ENCODE measurements around the gene TMEM91. TPM values are rescaled to one million over a fixed set of nuclear protein-coding genes. Genes with fewer than 3 reads are reported as not detected.
A peak's percentile ranks its signal among the peaks of the same experiment; 100 is the strongest.
"Not testable (repeated sequence)": the region's sequence is repeated elsewhere in the genome, so short reads cannot be mapped to it uniquely, and the experiment has no call there.

The TMEM91 gene
- total RNA-seq, 5 donors from 2014 or later (not counting 1 experiment from before 2014, with no cell fraction given): 9.9 to 14.7 (median 13.2) TPM

DNA sequence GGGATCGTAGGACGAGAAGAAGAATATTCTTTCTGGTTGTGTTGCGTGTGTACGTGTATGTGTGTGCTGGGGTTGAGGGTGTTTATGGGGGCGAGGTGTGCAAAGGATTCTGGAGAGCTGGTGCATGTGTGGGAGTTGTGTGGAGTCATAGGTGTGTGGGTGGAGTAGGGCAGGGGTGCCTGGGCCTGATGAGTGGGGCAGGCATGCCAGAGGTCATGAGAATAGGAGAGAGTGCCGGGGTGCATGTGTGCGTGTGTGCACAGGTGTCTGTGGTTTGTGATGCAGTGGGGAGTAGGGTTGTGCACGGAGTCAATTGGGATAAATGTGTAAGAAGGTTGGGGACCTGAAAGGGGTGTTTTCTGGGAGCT, 649 bp downstream of the TMEM91 start:
- Mint-ChIP-seq H3K36me3 (no peaks in the 10 kb centered on the region), H3K27ac (peak overlapping the region; percentile 75 to 92), H3K27me3 (no peaks in the 10 kb centered on the region), H3K9me3 (no peaks in the 10 kb centered on the region), H3K4me3 (peak overlapping the region; percentile 76 to 83 (median 82)), H3K4me1 (peaks cover 14 to 17% (median 16%) of the 10 kb centered on the region in 3 donors)
- CTCF ChIA-PET: interaction anchor here in 1 of 2 donors (0.5 kb wide), 1 partner anchor 7 kb away, joined by 4 read pairs; no protein-coding TSS in a partner anchor
- ATAC-seq (replicated peaks in 1 of 4) (peak; percentile 29 to 48 (median 43)), DNase-seq (peak in 1 of 35 experiments; percentile 13)
- H3K27ac ChIP-seq (ENCODE audit: low read length): no peak overlapping the region
- no peaks in the 10 kb centered on the region for H3K9me3 ChIP-seq
- 58% methylated on average over 8 of the region's 8 CpGs for WGBS (ENCODE audit: insufficient coverage)
- peaks cover 0 to 14% of the 10 kb centered on the region in 2 experiments for H3K4me1 ChIP-seq (ENCODE audit: control insufficient read depth in 1 of 2, extremely low read depth in 1 of 2, insufficient read depth in 2 of 2, low read length in 2 of 2)
- H3K36me3 ChIP-seq (ENCODE audit: control insufficient read depth in 2 of 2, extremely low read depth in 1 of 2, insufficient read depth in 1 of 2, low read length in 1 of 2): peaks cover 0 to 4% of the 10 kb centered on the region in 2 donors
- no peaks in the 10 kb centered on the region for H3K27me3 ChIP-seq (replicated peaks in 1 of 2; ENCODE audit: control insufficient read depth in 2 of 2, extremely low read depth in 1 of 2, insufficient read depth in 2 of 2, low read length in 1 of 2)
- peak overlapping the region; percentile 52 to 58 for H3K4me3 ChIP-seq (ENCODE audit: control insufficient read depth in 1 of 2, extremely low read depth in 1 of 2, low read length in 1 of 2)
- POLR2A ChIA-PET: no interaction called here

- Histone ChIP-seq H3K4me1 (ENCODE audit: control insufficient read depth in 1 of 2, extremely low read depth in 1 of 2, insufficient read depth in 2 of 2, low read length in 2 of 2) (peaks cover 0 to 14% of the 10 kb centered on the region in 2 experiments), H3K9me3 (no peaks in the 10 kb centered on the region), H3K4me3 (ENCODE audit: control insufficient read depth in 1 of 2, extremely low read depth in 1 of 2, low read length in 1 of 2) (no peak overlapping the region), H3K27me3 (replicated peaks in 1 of 2; ENCODE audit: control insufficient read depth in 2 of 2, extremely low read depth in 1 of 2, insufficient read depth in 2 of 2, low read length in 1 of 2) (no peaks in the 10 kb centered on the region), H3K36me3 (ENCODE audit: control insufficient read depth in 2 of 2, extremely low read depth in 1 of 2, insufficient read depth in 1 of 2, low read length in 1 of 2) (peaks cover 0 to 4% of the 10 kb centered on the region in 2 donors), H3K27ac (ENCODE audit: low read length) (no peak overlapping the region)
- Mint-ChIP-seq H3K27ac (peak overlapping the region in 1 of 2 donors; percentile 24), H3K27me3 (no peaks in the 10 kb centered on the region), H3K4me3 (peak overlapping the region in 1 of 3 donors; percentile 76), H3K4me1 (peaks cover 14 to 17% (median 16%) of the 10 kb centered on the region in 3 donors), H3K36me3 (peaks cover 5% of the 10 kb centered on the region), H3K9me3 (no peaks in the 10 kb centered on the region)
- 54% methylated on average over 5 of the region's 9 CpGs for WGBS (ENCODE audit: insufficient coverage)
- CTCF ChIA-PET: interaction anchor here in 1 of 2 donors (0.6 kb wide), 1 partner anchor 11 kb away, joined by 3 read pairs; no protein-coding TSS in a partner anchor
- peak in 14 of 35 experiments; percentile 12 to 49 (median 29) for DNase-seq
- ATAC-seq (replicated peaks in 1 of 4): peak; percentile 39 to 82 (median 48)
- POLR2A ChIA-PET: no interaction called here
Observed at GRCh38 chr19:41377977-41378709, 1.8 kb downstream of the TMEM91 start.

DNA sequence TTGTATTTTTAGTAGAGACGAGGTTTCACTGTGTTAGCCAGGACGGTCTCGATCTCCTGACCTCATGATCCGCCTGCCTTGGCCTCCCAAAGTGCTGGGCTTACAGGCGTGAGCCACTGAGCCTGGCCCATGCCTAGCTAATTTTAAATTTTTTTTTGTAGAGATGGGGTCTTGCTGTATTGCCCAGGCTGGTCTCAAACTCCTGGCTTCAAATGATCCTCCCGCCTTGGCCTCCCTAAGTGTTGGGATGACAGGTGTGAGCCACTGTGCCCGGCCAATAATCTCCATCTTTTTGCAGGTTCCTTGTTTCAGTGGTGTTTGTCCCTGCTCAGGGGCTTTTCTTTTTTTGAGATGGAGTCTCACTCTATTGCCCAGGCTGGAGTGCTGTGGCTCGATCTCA, 5.2 kb downstream of the TMEM91 start:
- H3K27me3 ChIP-seq (replicated peaks in 1 of 2; ENCODE audit: control insufficient read depth in 2 of 2, extremely low read depth in 1 of 2, insufficient read depth in 2 of 2, low read length in 1 of 2); POLR2A ChIA-PET; H3K4me1 ChIP-seq (ENCODE audit: control insufficient read depth in 1 of 2, extremely low read depth in 1 of 2, insufficient read depth in 2 of 2, low read length in 2 of 2); H3K9me3 Mint-ChIP-seq; DNase-seq; ATAC-seq (replicated peaks in 1 of 4); H3K27me3 Mint-ChIP-seq; H3K27ac ChIP-seq (ENCODE audit: low read length); H3K9me3 ChIP-seq; H3K4me3 ChIP-seq (ENCODE audit: control insufficient read depth in 1 of 2, extremely low read depth in 1 of 2, low read length in 1 of 2); H3K27ac Mint-ChIP-seq; H3K4me3 Mint-ChIP-seq: not testable (repeated sequence)
- H3K36me3 ChIP-seq (ENCODE audit: control insufficient read depth in 2 of 2, extremely low read depth in 1 of 2, insufficient read depth in 1 of 2, low read length in 1 of 2): peaks cover 7 to 12% of the 10 kb centered on the region in 2 donors
- CTCF ChIA-PET: interaction anchor here in 1 of 2 donors (0.6 to 0.9 kb wide), 4 partner anchors 34 to 199 kb away, joined by 3 to 4 read pairs (median 3); no protein-coding TSS in a partner anchor
- Mint-ChIP-seq H3K4me1 (peaks cover 8 to 11% (median 10%) of the 10 kb centered on the region in 3 donors), H3K36me3 (peaks cover 15% of the 10 kb centered on the region)
- 98% methylated on average over 7 of the region's 8 CpGs for WGBS (ENCODE audit: insufficient coverage)

GRCh38 chr19:41384351-41384750, 8.0 kb downstream of the TMEM91 start:
- H3K4me1 Mint-ChIP-seq: no peaks in the 10 kb centered on the region
- POLR2A ChIA-PET: no interaction called here
- no peak overlapping the region for H3K4me3 ChIP-seq (ENCODE audit: control insufficient read depth in 1 of 2, extremely low read depth in 1 of 2, low read length in 1 of 2)
- no peak overlapping the region for H3K4me3 Mint-ChIP-seq
- H3K27me3 Mint-ChIP-seq: no peaks in the 10 kb centered on the region
- H3K27ac ChIP-seq (ENCODE audit: low read length): no peak overlapping the region
- CTCF ChIA-PET: interaction anchor here in 1 of 2 donors (0.7 kb wide), 1 partner anchor 8 kb away, joined by 4 read pairs; the partner anchor contains the start of gene TMEM91
- ATAC-seq (replicated peaks in 1 of 4) (no peak), DNase-seq (no peak)
- peaks cover 23% of the 10 kb centered on the region for H3K36me3 Mint-ChIP-seq
- no peaks in the 10 kb centered on the region for H3K27me3 ChIP-seq (replicated peaks in 1 of 2; ENCODE audit: control insufficient read depth in 2 of 2, extremely low read depth in 1 of 2, insufficient read depth in 2 of 2, low read length in 1 of 2)
- WGBS (ENCODE audit: insufficient coverage): 94% methylated on average over 2 of the region's 5 CpGs
- no peaks in the 10 kb centered on the region for H3K4me1 ChIP-seq (ENCODE audit: control insufficient read depth in 1 of 2, extremely low read depth in 1 of 2, insufficient read depth in 2 of 2, low read length in 2 of 2)
- no peak overlapping the region for H3K27ac Mint-ChIP-seq
- peaks cover 11 to 22% of the 10 kb centered on the region in 2 donors for H3K36me3 ChIP-seq (ENCODE audit: control insufficient read depth in 2 of 2, extremely low read depth in 1 of 2, insufficient read depth in 1 of 2, low read length in 1 of 2)
- H3K9me3 ChIP-seq: no peaks in the 10 kb centered on the region
- no peaks in the 10 kb centered on the region for H3K9me3 Mint-ChIP-seq

DNA sequence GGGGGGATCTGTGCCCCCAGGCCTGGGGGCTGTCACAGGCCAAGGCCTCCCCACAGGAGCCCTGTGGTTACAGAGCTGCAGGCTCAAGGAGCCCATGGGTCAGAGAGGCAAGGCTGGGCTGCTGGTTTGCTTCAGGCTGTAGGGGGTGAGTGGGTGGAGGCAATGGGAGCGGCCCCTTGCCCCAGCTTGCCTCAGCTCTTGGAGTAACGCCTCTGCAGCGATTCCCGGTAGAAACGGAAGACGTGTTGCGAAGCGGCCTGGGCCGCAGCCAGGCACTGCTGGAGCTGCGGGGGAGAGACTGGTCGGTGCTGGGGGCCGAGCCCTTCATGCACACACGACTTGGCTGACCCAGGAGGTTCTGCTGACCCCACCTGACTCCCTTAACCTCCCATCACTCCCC, 10.1 kb downstream of the TMEM91 start:
- no peak for DNase-seq
- H3K4me3 ChIP-seq (ENCODE audit: control insufficient read depth in 1 of 2, extremely low read depth in 1 of 2, low read length in 1 of 2): no peak overlapping the region
- CTCF ChIA-PET: interaction anchor here in 1 of 2 donors (1.1 kb wide), 1 partner anchor 22 kb away, joined by 3 read pairs; the partner anchor contains the start of gene B9D2
- Mint-ChIP-seq H3K36me3 (peaks cover 36% of the 10 kb centered on the region), H3K4me3 (no peak overlapping the region), H3K27me3 (no peaks in the 10 kb centered on the region), H3K27ac (no peak overlapping the region), H3K4me1 (no peaks in the 10 kb centered on the region), H3K9me3 (no peaks in the 10 kb centered on the region)
- POLR2A ChIA-PET: no interaction called here
- H3K4me1 ChIP-seq (ENCODE audit: control insufficient read depth in 1 of 2, extremely low read depth in 1 of 2, insufficient read depth in 2 of 2, low read length in 2 of 2): no peaks in the 10 kb centered on the region
- H3K27me3 ChIP-seq (replicated peaks in 1 of 2; ENCODE audit: control insufficient read depth in 2 of 2, extremely low read depth in 1 of 2, insufficient read depth in 2 of 2, low read length in 1 of 2): no peaks in the 10 kb centered on the region
- no peak overlapping the region for H3K27ac ChIP-seq (ENCODE audit: low read length)
- H3K36me3 ChIP-seq (ENCODE audit: control insufficient read depth in 2 of 2, extremely low read depth in 1 of 2, insufficient read depth in 1 of 2, low read length in 1 of 2): peaks cover 21 to 40% of the 10 kb centered on the region in 2 donors
- 98% methylated on average over 7 of the region's 13 CpGs for WGBS (ENCODE audit: insufficient coverage)
- H3K9me3 ChIP-seq: no peaks in the 10 kb centered on the region
- no peak for ATAC-seq (replicated peaks in 1 of 4)

GRCh38 chr19:41391618-41392017, 15.3 kb downstream of the TMEM91 start:
- Histone ChIP-seq H3K36me3 (ENCODE audit: control insufficient read depth in 2 of 2, extremely low read depth in 1 of 2, insufficient read depth in 1 of 2, low read length in 1 of 2) (peaks cover 17 to 38% of the 10 kb centered on the region in 2 donors), H3K4me1 (ENCODE audit: control insufficient read depth in 1 of 2, extremely low read depth in 1 of 2, insufficient read depth in 2 of 2, low read length in 2 of 2) (peaks cover 6 to 16% of the 10 kb centered on the region in 2 experiments), H3K27ac (ENCODE audit: low read length) (no peak overlapping the region), H3K9me3 (no peaks in the 10 kb centered on the region), H3K27me3 (replicated peaks in 1 of 2; ENCODE audit: control insufficient read depth in 2 of 2, extremely low read depth in 1 of 2, insufficient read depth in 2 of 2, low read length in 1 of 2) (no peaks in the 10 kb centered on the region), H3K4me3 (ENCODE audit: control insufficient read depth in 1 of 2, extremely low read depth in 1 of 2, low read length in 1 of 2) (no peak overlapping the region)
- Mint-ChIP-seq H3K27me3 (no peaks in the 10 kb centered on the region), H3K4me3 (no peak overlapping the region), H3K4me1 (peaks cover 14 to 16% (median 16%) of the 10 kb centered on the region in 3 donors), H3K27ac (no peak overlapping the region), H3K36me3 (peaks cover 25% of the 10 kb centered on the region), H3K9me3 (no peaks in the 10 kb centered on the region)
- no peak for ATAC-seq (replicated peaks in 1 of 4)
- no CpG with 5 or more reads among the region's 11 CpGs for WGBS (ENCODE audit: insufficient coverage)
- no peak for DNase-seq
- ChIA-PET POLR2A (no interaction called here), CTCF (no interaction called here)
